GM18499 (cell line): ENCODE data around the gene METAP2.

Experiments
- ATAC-seq: cut with Tn5 transposase; IDR thresholded peaks from one replicate; pipeline ENCODE4 v1.9.1; 2021; ENCODE audit warnings: moderate number of reproducible peaks; ENCODE audit not compliant: insufficient read depth, unreplicated experiment

The METAP2 gene

DNA sequence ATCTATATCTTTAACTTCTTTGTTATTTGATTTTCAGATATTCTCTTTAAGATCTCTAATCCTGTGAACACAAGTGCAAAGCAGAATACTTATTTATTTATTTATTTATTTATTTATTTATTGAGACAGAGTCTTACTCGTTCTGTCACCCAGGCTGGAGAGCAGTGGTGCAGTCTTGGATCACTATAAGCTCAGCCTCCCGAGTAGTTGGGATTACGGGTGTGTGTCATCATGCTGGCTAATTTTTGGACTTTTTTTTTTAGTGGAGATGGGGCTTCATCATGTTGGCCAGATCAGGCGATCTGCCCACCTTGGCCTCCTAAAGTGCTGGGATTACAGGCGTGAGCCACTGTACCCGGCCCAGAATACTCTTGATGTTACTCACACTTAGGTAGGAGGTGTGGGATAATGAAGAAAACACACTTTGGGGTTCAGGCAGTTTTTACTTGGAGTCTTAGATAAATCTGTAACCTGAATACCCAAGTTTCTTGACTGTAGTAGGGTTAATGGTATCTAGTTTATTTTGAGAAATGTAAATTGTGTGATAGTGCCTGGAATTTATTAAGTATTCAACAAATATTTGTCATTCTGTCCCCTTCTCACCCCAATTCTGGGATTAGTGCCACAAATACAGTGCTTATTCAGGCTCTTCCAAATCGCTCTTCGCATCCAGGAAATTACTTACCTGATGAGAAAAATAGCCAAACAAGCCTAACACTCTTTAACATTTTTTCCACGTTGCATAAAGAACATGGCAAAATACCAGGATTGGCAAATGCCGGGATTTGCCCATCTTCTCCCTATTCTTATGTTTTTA, 33.0 kb downstream of the METAP2 start:
- no peak for ATAC-seq

GRCh38 chr12:95509300-95509699, 35.3 kb downstream of the METAP2 start:
- ATAC-seq = no peak

- no peak for ATAC-seq
These were observed 38.0 kb downstream of the METAP2 start for GRCh38 chr12:95511977-95512376.

DNA sequence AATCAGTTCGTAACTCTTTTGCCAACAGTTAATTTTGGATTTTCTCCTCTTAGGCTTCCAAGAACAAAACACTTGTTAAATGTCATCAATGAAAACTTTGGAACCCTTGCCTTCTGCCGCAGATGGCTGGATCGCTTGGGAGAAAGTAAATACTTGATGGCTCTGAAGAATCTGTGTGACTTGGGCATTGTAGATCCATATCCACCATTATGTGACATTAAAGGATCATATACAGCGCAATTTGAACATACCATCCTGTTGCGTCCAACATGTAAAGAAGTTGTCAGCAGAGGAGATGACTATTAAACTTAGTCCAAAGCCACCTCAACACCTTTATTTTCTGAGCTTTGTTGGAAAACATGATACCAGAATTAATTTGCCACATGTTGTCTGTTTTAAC, 39.6 kb downstream of the METAP2 start:
- ATAC-seq = no peak

- no peak for ATAC-seq
These were observed 41.2 kb downstream of the METAP2 start for GRCh38 chr12:95515197-95515596.

- no peak for ATAC-seq
These were observed 42.8 kb downstream of the METAP2 start for GRCh38 chr12:95516757-95517156.

DNA sequence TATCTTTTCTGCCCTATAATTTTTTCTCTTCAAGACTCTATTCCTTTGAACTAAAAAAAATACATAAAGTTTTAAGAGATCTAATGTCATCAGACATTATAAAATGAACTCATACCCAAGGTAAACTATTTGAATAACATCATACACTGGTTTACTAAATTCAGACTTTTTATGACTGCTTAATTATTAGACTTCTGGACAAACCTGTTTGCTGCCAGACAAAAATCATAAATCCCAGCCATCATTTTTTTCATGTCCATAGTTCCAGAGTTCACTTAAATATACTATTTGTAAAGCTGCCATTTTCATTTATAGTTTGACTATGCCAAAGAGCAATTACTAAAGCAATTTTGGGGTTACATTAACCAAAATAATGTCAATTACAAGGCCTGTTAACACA, 43.3 kb downstream of the METAP2 start:
- no peak for ATAC-seq

GRCh38 chr12:95518944-95519343, 45.0 kb downstream of the METAP2 start:
- ATAC-seq = no peak

- no peak for ATAC-seq
These were observed 46.9 kb downstream of the METAP2 start for GRCh38 chr12:95520816-95521215.

- no peak for ATAC-seq
These were observed 48.7 kb downstream of the METAP2 start for GRCh38 chr12:95522692-95523091.

DNA sequence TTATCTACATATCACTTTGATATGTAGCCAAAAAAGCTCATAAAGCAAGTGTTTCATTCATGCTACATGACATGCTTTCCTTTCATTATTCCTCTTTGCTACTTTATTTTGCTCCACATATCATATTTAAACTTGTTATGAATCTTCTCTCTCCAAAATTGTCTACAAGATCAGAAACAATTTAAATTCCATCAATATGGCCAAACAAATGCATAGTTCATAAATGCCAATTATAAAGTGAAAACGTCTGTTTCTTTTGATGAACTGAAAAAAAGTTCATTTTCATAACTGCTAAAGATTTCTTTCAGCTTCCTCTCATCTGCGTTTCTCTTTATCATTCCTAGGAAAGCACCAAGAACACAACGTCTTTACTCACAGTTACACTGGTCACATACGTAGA, 54.5 kb downstream of the METAP2 start:
- no peak for ATAC-seq

- ATAC-seq = no peak
These were observed 55.8 kb downstream of the METAP2 start for GRCh38 chr12:95529693-95530225.

DNA sequence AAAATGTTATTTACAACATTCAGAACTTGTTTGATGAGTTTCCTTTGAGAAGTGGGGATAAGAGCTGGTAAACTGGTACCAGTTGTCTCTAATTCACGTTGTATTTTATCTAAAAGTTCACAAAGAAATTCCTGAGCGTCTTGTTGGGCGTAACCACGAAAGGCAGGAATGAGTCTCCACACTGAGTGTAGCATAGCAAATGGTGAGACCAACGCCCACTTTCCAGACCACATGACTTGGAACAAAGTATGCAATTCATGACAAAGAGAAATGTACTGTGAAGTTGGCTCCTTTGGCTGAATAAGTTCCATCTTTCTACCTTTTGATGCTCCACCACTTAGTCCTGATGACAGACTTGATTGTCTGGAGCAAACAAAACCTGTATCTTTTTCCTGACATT, 58.9 kb downstream of the METAP2 start:
- ATAC-seq = no peak

DNA sequence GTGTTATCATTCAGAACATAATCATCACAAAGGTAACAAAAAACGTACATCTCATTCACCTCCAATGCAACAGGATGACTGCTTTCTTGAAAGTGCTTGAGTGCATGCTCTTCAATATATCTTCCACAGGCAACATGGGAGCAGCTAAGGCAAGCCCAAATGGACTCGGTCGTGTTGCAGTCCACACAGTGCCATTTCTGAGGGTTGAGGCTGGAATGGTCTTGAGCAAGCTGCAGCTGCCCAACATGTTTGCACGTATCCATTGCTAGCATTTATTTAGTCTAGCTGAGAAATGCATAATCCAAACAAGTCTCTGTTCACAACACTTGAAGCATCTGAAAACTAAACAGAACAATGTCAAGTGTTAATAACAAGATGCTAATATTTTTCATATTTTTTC, 60.0 kb downstream of the METAP2 start:
- no peak for ATAC-seq

GRCh38 chr12:95538006-95538405, 64.1 kb downstream of the METAP2 start:
- ATAC-seq = no peak

- no peak for ATAC-seq
These were observed 64.7 kb downstream of the METAP2 start for GRCh38 chr12:95538656-95539055.

DNA sequence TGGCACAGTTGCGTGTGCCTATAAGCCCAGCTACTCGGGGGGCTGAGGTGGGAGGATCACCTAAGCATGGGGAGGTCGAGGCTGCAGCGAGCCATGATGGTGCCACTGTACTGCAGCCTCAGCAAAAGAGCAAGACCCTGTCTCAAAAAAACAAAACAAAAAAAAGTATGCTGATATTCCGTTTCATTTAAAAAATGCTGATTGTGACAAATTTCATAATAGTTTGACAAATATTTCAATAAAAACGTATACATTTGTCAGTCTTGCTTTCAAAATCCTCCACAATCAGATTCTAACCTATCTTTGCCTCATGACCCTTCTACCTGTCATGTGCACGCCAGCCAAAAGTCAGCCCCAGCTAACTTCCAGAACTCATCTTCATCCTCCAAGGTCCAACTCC, 67.5 kb downstream of the METAP2 start:
- no peak for ATAC-seq

DNA sequence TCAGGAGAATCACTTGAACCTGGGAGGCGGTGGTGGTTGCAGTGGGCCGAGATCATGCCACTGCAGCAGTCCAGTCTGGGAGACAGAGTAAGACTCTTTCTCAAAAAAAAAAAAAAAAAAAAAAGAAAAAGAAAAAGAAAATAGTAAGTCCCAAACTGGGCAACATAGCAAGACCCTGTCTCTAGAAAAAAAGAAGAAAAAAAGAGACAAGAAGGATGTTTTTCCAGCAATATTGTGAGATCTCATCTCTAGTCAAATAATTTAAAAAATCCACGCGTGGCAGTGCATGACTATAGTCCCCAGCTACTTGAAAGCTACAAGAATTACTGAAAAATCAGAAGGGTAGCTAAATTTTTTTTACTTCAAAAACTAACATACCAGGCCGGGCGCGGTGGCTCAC, 69.4 kb downstream of the METAP2 start:
- no peak for ATAC-seq

GRCh38 chr12:95544756-95545155, 70.8 kb downstream of the METAP2 start:
- no peak for ATAC-seq

DNA sequence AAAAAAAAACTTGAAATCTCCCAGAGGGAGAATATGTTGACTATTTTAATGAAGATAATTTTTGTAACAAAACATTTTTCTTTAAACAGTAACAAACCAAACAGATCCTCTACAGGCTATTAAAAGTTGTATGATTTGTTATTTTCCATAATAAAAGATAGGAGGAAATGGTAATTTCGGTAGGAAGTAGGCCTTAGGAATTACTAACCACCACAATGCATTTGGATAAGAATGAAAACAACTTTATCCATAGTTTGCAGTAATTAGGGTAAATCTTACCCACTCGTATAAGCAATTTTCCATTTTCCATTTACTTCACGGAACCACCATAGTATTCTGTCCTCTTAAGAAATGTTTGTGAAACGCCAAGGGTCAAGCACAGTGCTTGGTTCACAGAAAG, 71.4 kb downstream of the METAP2 start:
- ATAC-seq = no peak

DNA sequence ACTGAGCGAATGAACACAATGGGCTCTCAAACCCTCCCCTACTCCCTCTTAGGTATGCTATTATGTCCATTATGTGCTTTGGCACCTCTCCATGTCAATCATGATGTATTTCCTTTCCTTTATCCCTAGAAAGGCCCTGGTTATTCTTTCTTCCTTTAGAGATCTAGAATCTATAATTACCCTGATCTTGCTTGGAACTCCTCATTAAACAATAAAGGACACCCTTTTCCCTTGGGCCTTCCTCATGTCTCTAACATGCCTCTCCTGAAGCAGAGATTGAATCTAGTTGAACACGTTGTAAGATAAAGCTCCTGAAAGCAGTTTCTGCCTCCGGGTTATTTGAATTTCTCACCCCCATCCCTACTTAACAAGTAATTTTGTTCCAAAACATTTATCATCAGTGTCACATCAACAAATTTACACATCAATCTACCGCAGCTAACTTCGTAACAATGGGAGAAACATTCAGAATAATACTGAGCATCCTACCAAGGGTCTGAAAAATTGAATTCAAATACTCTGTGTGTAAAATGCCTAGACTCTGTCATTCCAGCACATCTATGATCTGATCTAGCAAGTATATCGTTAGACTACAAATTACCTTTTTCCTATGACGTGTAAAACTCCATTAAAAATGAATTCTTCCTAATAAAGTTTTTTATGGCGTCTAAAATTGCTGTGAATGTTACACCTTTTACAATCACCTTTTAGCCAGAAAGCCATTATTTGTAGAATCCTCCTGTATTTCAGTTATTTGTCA, 72.0 kb downstream of the METAP2 start:
- no peak for ATAC-seq

GRCh38 chr12:95546491-95546813, 72.5 kb downstream of the METAP2 start:
- ATAC-seq = no peak
